IPS-11a (cell line): ENCODE measurements around the gene SHC3.

Experiments used
- H3K4me3 ChIP-seq: one replicate; pipeline ENCODE4 v1.5.1; 2013; ENCODE audit warnings: low read depth, low read length, control low read depth

SHC3 gene

GRCh38 chr9:89006996-89007967 is 171.3 kb downstream of the SHC3 start:
- no peak overlapping the region for H3K4me3 ChIP-seq

- no peak overlapping the region for H3K4me3 ChIP-seq
These were observed 172.4 kb downstream of the SHC3 start for GRCh38 chr9:89006267-89006666.

DNA sequence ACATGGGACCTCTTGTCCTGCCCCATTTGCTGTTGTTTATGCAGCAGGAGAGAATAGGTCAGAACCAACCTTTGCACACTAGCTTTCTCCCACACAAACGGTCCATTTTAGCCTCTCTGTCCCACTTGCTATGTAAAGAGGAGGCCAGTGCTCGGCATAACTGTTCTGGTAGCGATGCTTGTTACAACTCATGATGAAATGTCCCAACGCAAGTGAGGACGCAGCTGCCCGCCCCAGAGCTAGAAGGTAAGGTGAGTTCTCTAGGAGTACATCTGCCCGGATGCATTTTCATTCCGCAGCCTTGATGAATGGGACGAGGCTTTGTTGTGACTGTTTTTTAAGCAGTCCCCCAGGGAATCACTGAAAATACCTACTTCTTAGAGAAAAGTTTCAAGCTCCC is 173.3 kb downstream of the SHC3 start:
- no peak overlapping the region for H3K4me3 ChIP-seq

GRCh38 chr9:89002987-89003386 is 175.6 kb downstream of the SHC3 start:
- H3K4me3 ChIP-seq: no peak overlapping the region

GRCh38 chr9:89001917-89002540 is 176.6 kb downstream of the SHC3 start:
- no peak overlapping the region for H3K4me3 ChIP-seq

DNA sequence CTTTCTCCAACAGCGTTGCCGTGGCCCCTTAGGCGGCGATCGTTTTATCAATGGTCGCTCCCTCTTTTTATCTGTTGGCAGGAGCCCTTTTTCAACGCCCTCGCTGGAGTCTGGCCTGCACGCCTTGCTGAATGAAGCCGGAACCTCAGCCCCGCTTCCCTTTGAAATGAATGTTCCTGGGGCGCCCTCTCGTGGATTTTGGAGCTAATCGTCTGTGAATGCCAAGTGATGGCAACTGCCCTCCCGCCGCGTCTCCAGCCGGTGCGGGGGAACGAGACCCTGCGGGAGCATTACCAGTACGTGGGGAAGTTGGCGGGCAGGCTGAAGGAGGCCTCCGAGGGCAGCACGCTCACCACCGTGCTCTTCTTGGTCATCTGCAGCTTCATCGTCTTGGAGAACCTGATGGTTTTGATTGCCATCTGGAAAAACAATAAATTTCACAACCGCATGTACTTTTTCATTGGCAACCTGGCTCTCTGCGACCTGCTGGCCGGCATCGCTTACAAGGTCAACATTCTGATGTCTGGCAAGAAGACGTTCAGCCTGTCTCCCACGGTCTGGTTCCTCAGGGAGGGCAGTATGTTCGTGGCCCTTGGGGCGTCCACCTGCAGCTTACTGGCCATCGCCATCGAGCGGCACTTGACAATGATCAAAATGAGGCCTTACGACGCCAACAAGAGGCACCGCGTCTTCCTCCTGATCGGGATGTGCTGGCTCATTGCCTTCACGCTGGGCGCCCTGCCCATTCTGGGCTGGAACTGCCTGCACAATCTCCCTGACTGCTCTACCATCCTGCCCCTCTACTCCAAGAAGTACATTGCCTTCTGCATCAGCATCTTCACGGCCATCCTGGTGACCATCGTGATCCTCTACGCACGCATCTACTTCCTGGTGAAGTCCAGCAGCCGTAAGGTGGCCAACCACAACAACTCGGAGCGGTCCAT is 177.4 kb downstream of the SHC3 start:
- no peak overlapping the region for H3K4me3 ChIP-seq

DNA sequence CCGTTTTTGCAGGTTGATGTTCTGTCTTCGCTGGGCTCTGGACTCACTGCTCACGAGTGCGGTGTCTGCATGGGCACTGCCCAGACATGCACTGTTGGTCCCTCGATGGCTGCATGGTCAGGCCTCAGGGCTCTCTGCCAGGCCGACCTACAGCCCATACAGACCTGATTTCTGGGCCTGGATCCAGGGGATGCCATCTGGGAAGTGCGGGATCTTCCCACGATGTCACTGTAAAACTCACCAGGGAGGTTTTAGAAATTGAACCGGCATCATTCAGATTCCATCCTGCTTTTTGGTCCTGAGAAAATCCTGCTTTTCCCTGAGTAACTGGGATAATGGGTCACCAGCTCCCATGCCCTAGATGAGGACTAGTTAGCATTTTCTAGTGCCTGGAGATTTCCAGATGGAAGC is 178.2 kb downstream of the SHC3 start:
- H3K4me3 ChIP-seq: no peak overlapping the region

DNA sequence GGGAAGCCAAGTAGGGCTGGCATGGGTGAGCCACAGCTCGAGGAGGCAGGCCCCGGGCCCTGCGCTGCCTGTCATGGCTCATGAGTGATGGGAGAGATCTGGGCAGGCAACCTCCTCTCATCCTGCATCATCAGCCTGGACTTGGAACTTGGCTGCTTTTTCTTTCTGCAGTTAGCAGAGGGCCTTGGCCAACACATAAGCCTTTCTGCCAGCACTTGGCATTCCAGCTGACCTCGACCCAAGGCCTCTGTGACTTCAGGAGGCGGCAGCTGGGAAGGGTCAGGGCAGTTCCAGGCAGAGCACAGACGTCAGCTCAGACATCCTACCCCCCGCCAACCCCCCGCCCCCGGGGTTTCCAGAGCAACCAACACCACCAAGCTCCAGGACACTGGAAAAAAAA is 179.7 kb downstream of the SHC3 start:
- no peak overlapping the region for H3K4me3 ChIP-seq

DNA sequence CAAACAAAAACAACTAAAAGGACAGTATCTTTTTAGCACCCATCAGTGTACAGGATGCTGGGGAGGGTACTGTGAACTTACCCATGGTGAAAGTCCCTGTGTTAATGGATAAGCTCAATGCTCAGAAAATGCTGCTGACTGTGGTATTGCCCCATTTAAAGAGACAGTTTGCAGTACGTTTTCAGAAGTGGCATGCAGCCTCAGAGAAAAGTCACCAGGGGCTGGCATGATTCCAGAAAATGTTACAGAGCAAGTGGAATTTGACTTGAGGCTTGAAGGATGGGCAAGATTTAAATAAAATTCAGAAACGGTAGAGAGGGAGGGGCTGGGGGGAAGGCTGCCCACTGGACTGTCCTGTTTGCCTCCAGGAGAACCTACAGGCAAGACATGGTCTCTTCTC is 180.1 kb downstream of the SHC3 start:
- H3K4me3 ChIP-seq: no peak overlapping the region

GRCh38 chr9:88997646-88998045 is 181.0 kb downstream of the SHC3 start:
- H3K4me3 ChIP-seq: no peak overlapping the region

- no peak overlapping the region for H3K4me3 ChIP-seq
These were observed 181.7 kb downstream of the SHC3 start for GRCh38 chr9:88996921-88997235.

GRCh38 chr9:88996046-88996920 is 182.3 kb downstream of the SHC3 start:
- no peak overlapping the region for H3K4me3 ChIP-seq

GRCh38 chr9:88995627-88996026 is 183.0 kb downstream of the SHC3 start:
- no peak overlapping the region for H3K4me3 ChIP-seq

DNA sequence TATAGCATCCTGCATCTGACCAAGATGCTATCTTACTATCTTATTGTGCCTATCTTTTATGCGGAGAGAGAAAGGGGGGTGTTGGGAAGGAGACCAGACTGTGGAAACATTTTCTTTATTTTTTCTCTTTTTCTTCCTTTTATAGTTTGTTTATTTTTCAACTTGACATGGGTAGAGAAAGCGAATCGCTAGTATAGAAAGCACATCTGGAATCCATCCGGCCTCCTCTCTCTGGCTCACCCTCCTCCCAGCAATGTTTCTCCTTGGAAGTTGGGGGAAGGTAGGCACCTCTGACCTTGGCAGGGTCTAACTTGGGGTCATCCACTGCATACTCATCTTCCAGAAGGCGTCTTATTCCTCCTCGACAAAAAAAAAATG is 183.4 kb downstream of the SHC3 start:
- no peak overlapping the region for H3K4me3 ChIP-seq

GRCh38 chr9:88994469-88995199 is 184.0 kb downstream of the SHC3 start:
- H3K4me3 ChIP-seq: no peak overlapping the region

- no peak overlapping the region for H3K4me3 ChIP-seq
These were observed 184.7 kb downstream of the SHC3 start for GRCh38 chr9:88993871-88994460.

DNA sequence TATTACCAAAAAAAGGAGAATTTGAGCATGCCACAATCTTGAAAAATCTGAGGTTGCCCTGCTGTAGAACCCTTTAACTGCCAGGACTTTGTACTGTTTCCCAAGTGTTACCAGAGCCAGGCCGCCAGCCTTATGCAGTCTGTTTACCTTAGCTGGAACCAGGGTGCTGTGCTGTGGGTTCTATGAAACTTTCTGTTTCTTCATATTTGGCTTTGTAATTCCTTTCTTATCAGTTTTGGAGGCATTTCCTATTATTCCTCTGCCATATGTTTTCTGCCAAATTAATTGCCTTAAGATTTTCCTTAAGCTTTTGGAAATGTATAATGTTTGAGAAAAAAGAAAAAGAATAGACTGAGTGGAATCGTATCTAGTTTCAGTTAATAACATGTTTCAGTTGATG is 185.3 kb downstream of the SHC3 start:
- H3K4me3 ChIP-seq: no peak overlapping the region

DNA sequence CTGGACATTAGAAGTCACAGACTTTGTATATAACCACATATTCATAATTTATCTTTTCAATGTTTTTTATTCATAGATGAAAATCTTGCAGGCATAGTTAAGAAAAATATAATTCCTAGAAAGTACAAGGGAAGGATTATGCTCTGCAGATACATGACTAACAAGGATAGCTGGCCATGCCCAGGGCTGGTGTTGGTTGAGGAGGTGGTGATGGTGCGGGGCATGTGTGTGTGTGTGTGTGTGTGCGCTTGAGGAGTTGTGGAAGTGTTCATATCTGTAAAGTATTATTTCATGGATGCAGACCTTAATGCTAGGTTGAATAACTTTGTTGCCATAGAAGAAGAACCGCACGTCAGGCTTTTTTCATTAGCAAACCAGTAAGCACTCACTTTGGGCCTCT is 186.1 kb downstream of the SHC3 start:
- peak overlapping the region; percentile 82 for H3K4me3 ChIP-seq
